HepG2 (cell line): ENCODE data around the gene TDRD9.

ENCODE experiments used
- ATF5 ChIP-seq: sonication (generic); formaldehyde crosslinking; IDR thresholded peaks from 2 replicates; pipeline ENCODE4 v1.4.0; 2020; ENCODE audit warnings: mild to moderate bottlenecking, low read depth, missing genetic modification reagents
- CTCF ChIP-seq: sonication (generic); formaldehyde crosslinking; IDR thresholded peaks from 2 replicates; pipeline ENCODE4 v1.5.0; 2020; ENCODE audit warnings: mild to moderate bottlenecking, missing genetic modification reagents, moderate library complexity
- HOXA7 ChIP-seq: sonication (generic); formaldehyde crosslinking; IDR thresholded peaks from 2 replicates; pipeline ENCODE4 v1.8.1; 2022; ENCODE audit warnings: mild to moderate bottlenecking, missing genetic modification reagents, moderate library complexity
- ZBTB2 ChIP-seq: sonication (generic); formaldehyde crosslinking; IDR thresholded peaks from 2 replicates; pipeline ENCODE4 v1.8.0; 2022; ENCODE audit warnings: low read depth, missing genetic modification reagents
- ZNF354B ChIP-seq: sonication (generic); formaldehyde crosslinking; IDR thresholded peaks from 2 replicates; pipeline ENCODE4 v1.8.0; 2022; ENCODE audit warnings: mild to moderate bottlenecking, missing genetic modification reagents
- ZNF609 ChIP-seq: sonication (generic); formaldehyde crosslinking; IDR thresholded peaks from 2 replicates; pipeline ENCODE4 v1.4.0; 2020; ENCODE audit warnings: mild to moderate bottlenecking, missing genetic modification reagents, borderline replicate concordance
- ZSCAN9 ChIP-seq: IDR thresholded peaks from 2 replicates; pipeline ENCODE4 v1.6.1; 2016; ENCODE audit warnings: borderline replicate concordance

GRCh38 chr14:103984196-103984595, 55.9 kb downstream of the TDRD9 start:
- no peak for TF ChIP-seq HOXA7 (CRISPR knock-in tag)
- no peak for TF ChIP-seq ZSCAN9 (CRISPR knock-in tag)
- TF ChIP-seq ATF5 (CRISPR knock-in tag) = no peak
- no peak for TF ChIP-seq ZNF354B (CRISPR knock-in tag)
- no peak for TF ChIP-seq ZNF609 (CRISPR knock-in tag)
- TF ChIP-seq CTCF (CRISPR knock-in tag) = no peak
- TF ChIP-seq ZBTB2 (CRISPR knock-in tag) = no peak
